SU-DHL-6 (cell line): Measurements from ENCODE around the gene ANTXR2.

ENCODE experiments used
- H2AFZ ChIP-seq: fragments of 200-600 bp; sonication (generic); 2 replicates; pipeline ENCODE4 v1.6.1; 2014; ENCODE audit warnings: low read depth, mild to moderate bottlenecking, moderate library complexity, mixed read lengths, antibody characterized with exemption, low read length; ENCODE audit not compliant: severe bottlenecking
- H3F3A ChIP-seq: fragments of 200-600 bp; shearing (Covaris generic); 2 replicates; pipeline ENCODE4 v1.6.0; 2016; ENCODE audit warnings: antibody characterized with exemption, mild to moderate bottlenecking; ENCODE audit not compliant: insufficient read depth
- H3K27ac ChIP-seq: fragments of 200-600 bp; sonication (generic); 2 replicates; pipeline ENCODE4 v1.5.1; 2016; ENCODE audit warnings: low read depth, mild to moderate bottlenecking, low read length, moderate library complexity, mixed read lengths
- H3K27me3 ChIP-seq: fragments of 200-600 bp; sonication (generic), shearing (Covaris generic); 2 replicates; pipeline ENCODE4 v1.6.0; 2014; ENCODE audit warnings: mild to moderate bottlenecking, low read length
- H3K36me3 ChIP-seq: fragments of 200-600 bp; sonication (generic); 2 replicates; pipeline ENCODE4 v1.6.1; 2014; ENCODE audit warnings: mild to moderate bottlenecking, low read length, mixed read lengths
- H3K4me2 ChIP-seq: fragments of 300-600, 200-600 bp; shearing (Covaris generic), sonication (generic); 2 replicates; pipeline ENCODE4 v1.6.0; 2014; ENCODE audit warnings: low read length, low read depth, mild to moderate bottlenecking; ENCODE audit not compliant: poor library complexity, severe bottlenecking
- H3K4me3 ChIP-seq: fragments of 200-600 bp; sonication (generic); 2 replicates; pipeline ENCODE4 v1.5.1; 2014; ENCODE audit warnings: antibody characterized with exemption, low read length, mild to moderate bottlenecking, mixed read lengths; ENCODE audit not compliant: insufficient read depth, poor library complexity, severe bottlenecking
- H3K79me2 ChIP-seq: fragments of 200-600 bp; sonication (generic); 2 replicates; pipeline ENCODE4 v1.6.1; 2014; ENCODE audit warnings: mild to moderate bottlenecking, low read length, moderate library complexity; ENCODE audit not compliant: insufficient read depth
- H3K9ac ChIP-seq: fragments of 200-600 bp; sonication (generic); 2 replicates; pipeline ENCODE4 v1.7.0; 2014; ENCODE audit warnings: mild to moderate bottlenecking, low read length
- H3K9me2 ChIP-seq: fragments of 200-600 bp; sonication (generic); replicated peaks from 2 replicates; pipeline ENCODE4 v1.6.1; 2014; ENCODE audit warnings: low read length; ENCODE audit not compliant: insufficient read depth
- H3K9me3 ChIP-seq: fragments of 200-600 bp; sonication (generic); 2 replicates; pipeline ENCODE4 v1.6.1; 2014; ENCODE audit warnings: low read length, mixed read lengths; ENCODE audit not compliant: insufficient read depth
- H4K20me1 ChIP-seq: fragments of 200-600 bp; sonication (generic); 2 replicates; pipeline ENCODE4 v1.6.1; 2014; ENCODE audit warnings: low read depth, mild to moderate bottlenecking, antibody characterized with exemption, low read length, moderate library complexity, mixed read lengths
- EZH2phosphoT487 ChIP-seq: fragments of 200-600 bp; sonication (generic), shearing (Covaris generic); conservative IDR thresholded peaks from 2 replicates; pipeline ENCODE4 v1.6.1; 2018; ENCODE audit warnings: mild to moderate bottlenecking, antibody characterized with exemption, low read length, moderate library complexity, mixed read lengths
- TF ChIP-seq, protein P1 (sequence below): fragments of 200-600 bp; sonication (generic); IDR thresholded peaks from one replicate; pipeline ENCODE4 v1.5.1; 2017; ENCODE audit warnings: antibody characterized with exemption, mild to moderate bottlenecking, low read length, moderate library complexity; ENCODE audit not compliant: insufficient read depth, poor library complexity, severe bottlenecking

Gene ANTXR2

DNA sequence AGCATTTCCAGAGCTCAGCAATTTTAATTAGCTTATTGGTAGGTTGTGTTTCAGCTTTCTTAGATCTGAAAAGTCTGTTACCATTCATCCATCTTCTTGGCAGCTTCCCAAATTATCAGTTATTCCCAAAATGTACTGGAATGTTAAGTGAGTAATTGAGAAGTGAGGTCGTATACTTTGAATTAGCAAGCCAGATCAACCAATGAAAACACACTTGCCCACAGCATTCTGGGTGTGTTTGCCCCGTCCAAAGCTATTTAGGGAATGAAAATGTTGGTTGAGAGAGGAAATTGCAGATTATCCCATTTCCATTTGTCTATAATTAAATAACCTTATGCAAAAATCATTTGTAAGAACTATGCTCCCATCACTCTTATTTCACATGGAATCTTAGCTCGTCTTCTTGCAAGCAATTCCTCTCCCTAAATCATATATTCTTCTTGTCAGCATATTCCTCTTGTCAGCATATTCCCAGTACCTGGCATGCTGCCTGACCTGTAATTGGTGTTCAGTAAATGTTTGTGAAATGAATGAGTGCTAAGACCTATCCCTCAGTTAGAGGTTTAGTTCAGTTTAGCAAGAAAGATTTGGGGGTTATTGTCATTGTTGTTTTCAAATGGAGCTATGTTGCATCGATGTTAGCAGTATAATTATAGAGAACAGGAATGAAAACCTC lies 23.3 kb upstream of the ANTXR2 start:
- Histone ChIP-seq H3K4me2 (no peak overlapping the region), H3K79me2 (no peaks in the 10 kb centered on the region), H3K9me3 (no peaks in the 10 kb centered on the region), H4K20me1 (no peaks in the 10 kb centered on the region), H3K9me2 (no peaks in the 10 kb centered on the region), H3F3A (no peaks in the 10 kb centered on the region), H3K27me3 (no peaks in the 10 kb centered on the region), H3K9ac (no peak overlapping the region), H3K4me3 (no peak overlapping the region), H3K36me3 (no peaks in the 10 kb centered on the region), H2AFZ (no peak overlapping the region), H3K27ac (no peak overlapping the region)
- TF ChIP-seq, protein P1, sequence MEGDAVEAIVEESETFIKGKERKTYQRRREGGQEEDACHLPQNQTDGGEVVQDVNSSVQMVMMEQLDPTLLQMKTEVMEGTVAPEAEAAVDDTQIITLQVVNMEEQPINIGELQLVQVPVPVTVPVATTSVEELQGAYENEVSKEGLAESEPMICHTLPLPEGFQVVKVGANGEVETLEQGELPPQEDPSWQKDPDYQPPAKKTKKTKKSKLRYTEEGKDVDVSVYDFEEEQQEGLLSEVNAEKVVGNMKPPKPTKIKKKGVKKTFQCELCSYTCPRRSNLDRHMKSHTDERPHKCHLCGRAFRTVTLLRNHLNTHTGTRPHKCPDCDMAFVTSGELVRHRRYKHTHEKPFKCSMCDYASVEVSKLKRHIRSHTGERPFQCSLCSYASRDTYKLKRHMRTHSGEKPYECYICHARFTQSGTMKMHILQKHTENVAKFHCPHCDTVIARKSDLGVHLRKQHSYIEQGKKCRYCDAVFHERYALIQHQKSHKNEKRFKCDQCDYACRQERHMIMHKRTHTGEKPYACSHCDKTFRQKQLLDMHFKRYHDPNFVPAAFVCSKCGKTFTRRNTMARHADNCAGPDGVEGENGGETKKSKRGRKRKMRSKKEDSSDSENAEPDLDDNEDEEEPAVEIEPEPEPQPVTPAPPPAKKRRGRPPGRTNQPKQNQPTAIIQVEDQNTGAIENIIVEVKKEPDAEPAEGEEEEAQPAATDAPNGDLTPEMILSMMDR, result no peak

DNA sequence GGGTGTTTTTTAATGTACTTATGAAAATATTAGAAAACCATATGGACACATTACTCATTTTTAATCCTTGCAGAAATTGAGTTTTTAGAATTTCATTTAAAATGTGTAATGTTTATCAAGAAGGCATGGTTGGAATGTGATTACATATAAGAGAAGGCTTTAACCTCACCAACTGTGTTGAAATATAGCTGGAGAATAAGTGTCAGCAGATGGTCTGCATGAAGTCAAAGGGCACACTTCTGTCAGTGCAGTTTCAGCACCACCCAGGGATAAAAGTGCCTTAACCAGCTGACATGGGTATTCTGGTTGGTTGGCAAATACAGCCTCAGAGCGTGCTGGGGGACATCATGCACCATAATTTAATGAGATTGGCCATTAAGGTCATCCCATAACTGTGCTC lies 21.2 kb upstream of the ANTXR2 start:
- Histone ChIP-seq H3K9me2 (no peaks in the 10 kb centered on the region), H3K79me2 (no peaks in the 10 kb centered on the region), H3K9ac (no peak overlapping the region), H3K27ac (no peak overlapping the region), H3F3A (no peaks in the 10 kb centered on the region), H3K4me3 (no peak overlapping the region), H2AFZ (no peak overlapping the region), H3K36me3 (no peaks in the 10 kb centered on the region), H4K20me1 (no peaks in the 10 kb centered on the region), H3K4me2 (no peak overlapping the region), H3K9me3 (no peaks in the 10 kb centered on the region), H3K27me3 (no peaks in the 10 kb centered on the region)
- TF ChIP-seq, protein P1, result no peak
- no peak for TF ChIP-seq EZH2phosphoT487

DNA sequence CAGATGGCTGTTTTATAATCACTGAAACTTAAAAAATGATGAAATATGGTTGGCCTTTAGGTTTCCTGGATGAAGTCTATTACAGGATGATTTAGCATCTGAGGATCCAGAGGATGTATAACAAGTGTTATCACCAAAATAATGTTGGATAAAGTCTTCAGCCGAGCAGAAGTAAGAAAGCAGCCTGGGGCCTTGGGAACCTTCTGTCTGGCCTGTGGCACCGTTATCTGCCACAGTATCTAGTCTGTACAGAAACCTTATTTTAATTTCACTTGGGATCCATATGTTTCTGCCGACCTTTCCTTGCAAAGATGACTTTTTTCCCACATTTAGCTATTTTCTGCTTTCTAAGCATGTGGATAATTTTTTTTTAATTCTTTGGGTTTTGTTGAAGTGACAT lies 20.5 kb upstream of the ANTXR2 start:
- no peaks in the 10 kb centered on the region for H3K36me3 ChIP-seq
- no peaks in the 10 kb centered on the region for H3K9me2 ChIP-seq
- H3K9ac ChIP-seq, result no peak overlapping the region
- no peak overlapping the region for H3K27ac ChIP-seq
- TF ChIP-seq EZH2phosphoT487, result no peak
- TF ChIP-seq, protein P1, result no peak
- no peaks in the 10 kb centered on the region for H4K20me1 ChIP-seq
- no peak overlapping the region for H3K4me2 ChIP-seq
- H2AFZ ChIP-seq, result no peak overlapping the region
- no peaks in the 10 kb centered on the region for H3F3A ChIP-seq
- H3K79me2 ChIP-seq, result no peaks in the 10 kb centered on the region
- no peak overlapping the region for H3K4me3 ChIP-seq
- no peaks in the 10 kb centered on the region for H3K27me3 ChIP-seq
- no peaks in the 10 kb centered on the region for H3K9me3 ChIP-seq
